Epidermal melanocyte (primary cell): ENCODE measurements around the gene PCDH15.

ENCODE experiments used
- DNase-seq: peaks from one replicate; pipeline ENCODE4 v3.0.0; 2011; ENCODE audit warnings: low spot score; ENCODE audit not compliant: insufficient read length

Gene PCDH15

DNA sequence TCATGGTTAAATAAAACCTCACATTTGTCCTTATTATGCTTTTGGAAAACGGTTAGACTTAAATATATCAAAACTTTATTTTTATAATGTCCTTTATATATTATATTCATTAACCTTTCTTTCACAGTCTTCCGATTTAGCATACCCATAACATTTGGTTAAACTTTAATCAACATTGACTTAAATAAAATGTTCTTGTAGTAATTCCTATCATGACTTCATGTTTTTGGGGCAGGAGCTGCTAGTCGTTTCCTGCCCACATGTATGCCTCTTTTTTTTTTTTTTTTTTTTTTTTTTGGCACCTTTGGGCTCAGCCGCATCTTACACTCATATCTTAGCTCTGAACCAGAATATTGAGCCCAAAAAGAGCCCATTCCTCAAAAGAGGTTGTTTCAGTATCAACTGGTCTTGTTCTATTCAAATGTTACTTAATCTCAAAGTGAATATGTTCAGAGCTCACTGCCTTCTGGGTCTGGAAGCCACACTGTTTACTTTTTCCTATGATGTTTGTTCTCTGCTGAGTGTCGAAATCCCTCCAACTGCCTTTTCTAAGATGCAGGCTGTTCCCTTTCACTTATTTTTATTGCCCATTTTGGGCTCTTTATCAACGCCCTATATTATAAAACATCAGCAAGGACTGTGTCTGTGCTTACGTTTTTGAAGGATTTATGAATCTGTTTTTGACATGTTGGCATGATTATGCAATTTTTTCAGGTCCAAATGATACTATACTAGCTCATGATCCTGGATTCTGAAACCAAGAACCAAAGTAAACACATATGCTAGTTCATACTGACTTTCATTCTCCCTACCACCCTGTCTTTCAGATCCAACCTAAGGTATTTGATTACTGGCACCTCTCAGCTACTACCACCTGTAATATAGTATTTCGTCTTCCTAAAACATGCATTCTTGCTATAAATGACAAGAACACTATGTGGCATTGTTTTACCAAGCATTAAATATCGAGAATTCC lies 914.4 kb downstream of the PCDH15 start:
- DNase-seq = no peak

GRCh38 chr10:53864846-53865245 lies 936.2 kb downstream of the PCDH15 start:
- DNase-seq = no peak

DNA sequence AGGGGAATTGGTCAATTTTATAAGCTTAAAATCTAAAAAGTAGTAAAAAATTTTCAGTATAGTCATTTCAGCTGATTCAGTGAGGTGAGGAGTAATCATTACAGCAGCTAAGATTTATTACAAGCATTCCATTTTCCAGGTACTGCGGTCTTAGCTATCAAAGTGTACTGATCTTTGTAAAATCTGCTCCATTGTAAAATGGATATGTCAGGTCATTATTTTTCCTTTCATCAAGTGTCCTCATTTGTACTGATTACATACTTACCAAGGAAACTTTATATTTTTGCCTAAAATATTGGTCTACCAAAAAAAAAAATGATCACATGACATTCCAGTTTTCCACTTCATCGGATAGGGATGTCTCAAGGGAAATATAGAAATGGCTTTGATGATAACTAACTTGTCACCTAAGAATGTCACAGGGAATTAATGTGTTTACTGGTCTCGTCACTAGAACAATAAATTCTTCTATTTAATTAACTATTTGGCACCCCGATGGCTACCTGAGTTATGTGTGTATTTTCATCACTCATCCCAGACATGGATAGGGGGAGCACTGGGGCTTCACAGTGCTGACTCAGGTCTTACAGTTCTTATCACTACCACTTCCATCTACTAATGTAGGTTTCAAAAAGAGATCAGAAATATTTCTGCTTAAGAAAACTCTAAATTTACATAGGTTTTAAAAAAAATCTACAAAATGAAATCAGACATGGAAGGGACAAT lies 948.4 kb downstream of the PCDH15 start:
- DNase-seq = no peak

- no peak for DNase-seq
Measured at GRCh38 chr10:53846809-53847208, 954.2 kb downstream of the PCDH15 start.

DNA sequence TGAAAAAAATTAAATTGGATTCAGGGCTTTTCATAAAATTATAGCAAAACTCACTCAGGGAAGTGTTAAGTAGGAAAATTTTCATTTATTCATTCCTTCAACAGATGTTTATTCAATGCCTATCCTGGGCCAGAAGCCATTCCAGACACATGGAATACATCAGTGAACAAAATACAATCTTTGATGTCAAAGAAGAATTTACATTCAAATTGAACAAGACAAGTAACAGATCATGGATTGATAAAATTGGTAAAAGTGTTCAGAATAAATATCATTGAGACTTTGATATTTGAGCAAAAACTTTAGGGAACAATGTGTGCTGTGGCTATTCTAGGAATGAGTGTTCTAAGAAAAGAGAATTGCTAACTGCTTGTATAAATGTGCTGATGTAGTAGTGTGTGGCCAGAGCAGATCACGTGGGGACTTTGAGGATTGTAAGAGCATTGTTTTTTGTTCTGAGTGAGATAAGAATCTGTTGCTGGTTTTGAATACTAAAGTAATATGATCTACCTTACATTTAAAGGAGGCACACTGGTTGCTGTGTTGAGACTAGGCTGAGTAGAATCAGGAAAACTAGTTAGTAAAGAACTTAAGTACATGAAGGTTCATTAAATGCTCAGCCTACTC lies 957.2 kb downstream of the PCDH15 start:
- no peak for DNase-seq

GRCh38 chr10:53841483-53842145 lies 959.4 kb downstream of the PCDH15 start:
- DNase-seq = no peak

DNA sequence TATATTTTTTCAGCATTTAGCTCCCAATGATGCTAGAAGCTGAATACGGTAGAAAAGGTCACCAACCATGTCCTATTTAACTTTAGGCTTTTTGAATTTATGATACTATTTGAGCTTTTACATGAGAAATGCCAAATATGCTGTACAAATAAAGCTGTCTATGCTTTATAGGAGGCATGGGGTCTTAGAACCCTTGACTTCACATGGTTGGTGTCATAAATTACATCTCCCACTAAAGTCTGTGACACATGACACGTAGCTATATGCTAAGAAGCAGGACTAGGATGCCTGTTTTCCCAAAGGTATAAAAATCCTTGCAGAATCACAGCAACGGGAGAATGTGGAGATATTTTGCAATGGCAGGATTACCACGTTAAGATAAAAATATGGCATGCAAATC lies 960.4 kb downstream of the PCDH15 start:
- DNase-seq = no peak

DNA sequence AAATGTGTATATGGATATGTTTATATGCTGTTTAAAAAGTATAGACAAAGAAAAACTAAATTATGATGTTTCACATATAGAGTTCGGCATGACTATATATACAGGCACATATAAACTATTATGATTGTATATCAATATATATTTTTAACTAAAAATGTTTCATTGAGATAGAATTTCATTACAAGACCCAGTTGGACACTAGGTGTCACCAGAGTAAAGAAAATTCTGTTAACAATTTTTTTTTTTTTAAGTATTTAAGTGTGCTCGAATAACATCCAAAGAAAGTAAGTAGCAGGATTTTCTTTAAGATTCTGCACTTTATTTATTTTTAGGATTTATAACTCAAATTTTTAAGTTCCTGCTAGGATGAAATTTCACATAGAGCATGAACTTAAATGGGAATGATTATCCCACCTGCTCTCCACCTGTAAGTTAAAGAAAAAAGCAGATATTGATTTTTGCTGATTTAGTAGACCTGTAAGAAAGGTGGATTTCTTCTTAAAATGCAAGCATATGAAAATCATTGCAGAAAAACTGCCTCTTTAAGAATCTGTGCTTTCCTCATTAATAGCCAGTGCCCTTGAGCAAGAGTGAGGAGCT lies 961.5 kb downstream of the PCDH15 start:
- no peak for DNase-seq

GRCh38 chr10:53836638-53837037 lies 964.4 kb downstream of the PCDH15 start:
- DNase-seq = no peak

- DNase-seq = no peak
Measured at GRCh38 chr10:53833908-53834307, 967.1 kb downstream of the PCDH15 start.

- no peak for DNase-seq
Measured at GRCh38 chr10:53827261-53827660, 973.8 kb downstream of the PCDH15 start.

DNA sequence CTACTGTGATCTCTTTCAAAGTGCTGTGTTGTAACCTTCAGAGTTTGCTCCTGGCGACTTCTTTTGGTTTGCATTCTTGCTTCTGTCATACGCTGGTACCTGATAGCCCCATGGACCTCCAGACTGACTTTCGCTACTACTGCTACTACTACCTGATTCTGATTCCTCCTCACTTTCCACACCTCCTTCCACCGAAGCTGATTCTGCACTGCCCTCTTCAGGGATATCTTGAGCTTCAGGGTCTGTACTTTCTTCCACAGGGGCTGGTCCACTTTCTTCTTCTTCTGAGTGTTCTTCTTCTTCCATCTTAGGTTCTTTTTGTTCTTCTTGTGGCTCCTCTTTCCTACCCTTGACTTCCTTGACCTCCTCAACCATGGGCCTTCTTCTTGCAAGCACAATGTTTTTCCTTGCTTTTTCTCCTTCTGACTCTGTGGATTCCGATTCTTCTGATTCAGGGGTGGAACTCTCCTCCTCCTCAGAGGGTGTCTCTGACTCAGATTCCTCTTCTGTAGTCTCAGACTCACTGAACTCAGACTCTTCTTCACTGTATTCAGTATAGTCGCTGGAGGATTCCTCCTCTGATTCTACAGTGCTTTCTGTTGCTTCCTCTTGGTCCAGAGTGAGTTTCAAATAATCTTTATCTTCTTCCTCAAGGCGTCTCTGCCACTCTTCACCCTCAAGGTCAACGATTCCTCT lies 992.2 kb downstream of the PCDH15 start:
- no peak for DNase-seq

GRCh38 chr10:53786236-53786900 lies 1014.7 kb downstream of the PCDH15 start:
- no peak for DNase-seq

- DNase-seq = no peak
Measured at GRCh38 chr10:53771701-53772100, 1029.3 kb downstream of the PCDH15 start.

DNA sequence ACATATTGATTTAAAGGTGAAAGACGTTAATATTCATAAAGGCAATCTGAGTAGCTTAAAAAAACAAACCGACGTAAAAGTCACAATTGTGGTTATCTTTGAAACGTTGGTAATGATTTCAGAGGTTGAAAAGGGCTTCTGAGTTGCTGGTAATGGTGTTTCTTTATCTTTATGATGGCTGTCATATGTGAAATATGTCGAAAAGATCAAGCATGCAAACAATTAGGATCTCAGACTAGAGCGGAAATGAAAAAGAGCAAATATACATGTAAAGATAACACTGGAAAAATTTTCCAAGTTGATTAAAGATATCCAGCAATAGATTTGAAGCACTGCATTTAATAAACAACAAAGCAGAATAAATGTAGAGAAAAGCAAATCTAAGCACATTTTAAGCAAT lies 1030.1 kb downstream of the PCDH15 start:
- no peak for DNase-seq

GRCh38 chr10:53765311-53765710 lies 1035.7 kb downstream of the PCDH15 start:
- DNase-seq = no peak

DNA sequence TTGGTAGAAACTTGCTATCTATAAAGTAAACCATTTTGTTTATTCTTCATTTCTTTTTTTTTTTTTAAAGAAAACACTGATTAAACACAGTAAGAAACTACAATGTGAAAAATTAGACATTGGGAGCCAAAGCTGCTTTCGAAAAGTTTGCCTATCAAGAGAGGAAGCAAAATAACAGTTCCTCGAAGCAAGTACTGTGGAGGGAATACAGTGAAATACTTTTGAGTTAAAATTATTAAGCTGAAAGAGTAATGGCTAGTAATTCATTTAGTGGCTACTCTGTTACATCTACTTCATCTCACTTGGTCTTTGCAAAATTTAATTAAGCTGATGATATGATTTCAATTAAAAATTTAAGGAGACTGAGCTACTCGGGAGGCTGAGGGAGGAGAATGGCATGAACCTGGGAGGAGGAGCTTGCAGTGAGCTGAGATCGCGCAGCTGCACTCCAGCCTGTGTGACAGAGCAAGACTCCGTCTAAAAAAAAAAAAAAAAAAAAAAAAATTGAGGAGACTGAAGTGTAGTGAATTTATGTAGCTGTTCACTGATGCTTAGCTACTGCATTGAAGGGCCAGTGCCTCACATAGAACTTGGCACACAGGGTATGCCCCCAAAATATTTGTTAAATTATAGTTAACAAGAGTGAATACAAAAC lies 1046.3 kb downstream of the PCDH15 start:
- DNase-seq = no peak
